HG03442 (cell line): ENCODE measurements around the gene GAA.
A peak's percentile ranks its signal among the peaks of the same experiment; 100 is the strongest.
"Not testable (repeated sequence)": the region's sequence is repeated elsewhere in the genome, so short reads cannot be mapped to it uniquely, and the experiment has no call there.

Source experiments
- ATAC-seq: cut with Tn5 transposase; IDR thresholded peaks from one replicate; pipeline ENCODE4 v1.9.1; 2021; ENCODE audit warnings: mild to moderate bottlenecking, moderate library complexity; ENCODE audit not compliant: unreplicated experiment

GAA gene

GRCh38 chr17:80141463-80142165, 40.2 kb downstream of the GAA start:
- no peak for ATAC-seq

- no peak for ATAC-seq
Measured at GRCh38 chr17:80142929-80143328, 41.5 kb downstream of the GAA start.

GRCh38 chr17:80145076-80146075, 44.0 kb downstream of the GAA start:
- ATAC-seq, result no peak

GRCh38 chr17:80146121-80147034, 45.0 kb downstream of the GAA start:
- peak; percentile 14 for ATAC-seq

- peak; percentile 82 for ATAC-seq
Measured at GRCh38 chr17:80147035-80147822, 45.8 kb downstream of the GAA start, which contains the start of gene EIF4A3. TSS of gene EIF4A3 (minus strand) at chr17:80147128. CDS start at chr17:80146961, 167 bp downstream.

GRCh38 chr17:80151333-80151732, 50.0 kb downstream of the GAA start:
- no peak for ATAC-seq

GRCh38 chr17:80152081-80152702, 50.8 kb downstream of the GAA start:
- ATAC-seq, result no peak

GRCh38 chr17:80153004-80153403, 51.6 kb downstream of the GAA start:
- ATAC-seq, result peak; percentile 58

GRCh38 chr17:80154166-80154565, 52.8 kb downstream of the GAA start:
- no peak for ATAC-seq

- ATAC-seq, result not testable (repeated sequence)
Measured at GRCh38 chr17:80155600-80155999, 54.2 kb downstream of the GAA start.

GRCh38 chr17:80158846-80159245, 57.5 kb downstream of the GAA start:
- no peak for ATAC-seq

- ATAC-seq, result no peak
Measured at GRCh38 chr17:80160536-80160935, 59.2 kb downstream of the GAA start.

- ATAC-seq, result no peak
Measured at GRCh38 chr17:80163336-80163735, 62.0 kb downstream of the GAA start.

GRCh38 chr17:80164185-80164584, 62.8 kb downstream of the GAA start:
- no peak for ATAC-seq

GRCh38 chr17:80166446-80166845, 65.1 kb downstream of the GAA start:
- ATAC-seq, result no peak

- ATAC-seq, result no peak
Measured at GRCh38 chr17:80168371-80168770, 67.0 kb downstream of the GAA start.

- ATAC-seq, result no peak
Measured at GRCh38 chr17:80169107-80169506, 67.7 kb downstream of the GAA start.
